ENCODE results near the gene ARHGAP22.

Gene ARHGAP22

DNA sequence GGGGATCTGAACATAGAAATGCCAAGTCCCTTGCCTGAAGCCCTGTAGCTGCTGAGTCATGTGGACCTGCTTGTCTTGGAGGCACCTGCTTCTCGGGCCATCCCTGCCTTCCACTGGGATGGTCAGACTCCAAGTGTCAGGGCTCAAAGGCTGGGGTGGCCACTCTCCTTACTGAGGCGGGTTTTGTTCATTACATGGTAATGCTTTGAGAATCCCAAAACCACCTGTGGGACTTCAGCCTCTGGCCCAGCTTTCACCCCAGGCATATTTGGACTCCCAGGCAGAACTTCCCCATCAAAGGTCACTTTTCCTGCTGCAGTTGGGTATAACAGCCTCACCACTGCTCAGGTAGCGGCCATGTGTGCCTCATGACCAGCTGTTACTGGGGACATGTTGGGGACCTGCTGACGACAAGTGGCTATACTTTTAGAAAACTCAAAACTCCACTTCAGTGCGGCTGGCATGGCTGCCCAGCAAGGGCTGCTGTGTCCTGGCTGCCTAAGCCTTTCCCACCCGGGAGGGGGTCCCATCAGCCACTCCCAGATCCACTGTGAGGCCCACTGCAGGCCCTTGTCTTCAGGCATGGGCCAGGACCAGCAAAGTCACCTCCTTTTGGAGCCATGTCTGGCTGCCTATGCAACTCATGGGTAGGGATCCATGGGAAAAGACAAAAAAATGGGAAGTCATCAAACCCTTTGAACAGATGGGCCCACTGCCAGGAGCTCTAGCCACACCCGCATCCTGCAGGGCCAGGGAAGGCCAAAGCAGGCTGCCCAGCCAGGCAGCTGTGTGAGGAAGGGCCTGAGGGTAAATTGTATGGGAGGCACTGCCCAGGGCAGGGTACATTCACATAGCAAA is 96.7 kb downstream of the ARHGAP22 start:
- Mint-ChIP-seq H3K4me3 (no peak overlapping the region), H3K4me1 (ENCODE audit: low read depth) (no peaks in the 10 kb centered on the region), H3K27me3 (ENCODE audit: low read depth) (no peaks in the 10 kb centered on the region), H3K36me3 (ENCODE audit: low read depth) (no peaks in the 10 kb centered on the region), H3K27ac (no peak overlapping the region), H3K9me3 (no peaks in the 10 kb centered on the region)

DNA sequence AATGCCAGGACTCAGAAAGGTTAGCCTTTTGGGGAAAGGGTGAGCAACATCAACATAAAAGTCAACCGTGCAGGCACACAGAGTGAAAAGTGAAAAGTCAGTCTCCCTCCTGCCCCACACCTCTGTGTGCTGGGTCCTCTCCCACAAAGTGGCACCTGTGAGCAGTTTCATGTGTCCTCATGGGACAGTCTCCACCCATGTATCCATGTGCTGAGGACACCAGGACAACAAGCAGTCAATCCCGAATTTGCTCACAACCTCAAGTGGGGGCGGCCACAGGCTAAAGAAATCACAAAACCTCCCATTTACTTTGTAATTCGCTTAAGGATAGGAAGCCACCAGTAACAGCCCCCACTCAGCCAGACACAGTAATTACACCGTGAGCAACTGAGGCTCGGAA is 97.4 kb downstream of the ARHGAP22 start:
- H3K9me3 Mint-ChIP-seq, result no peaks in the 10 kb centered on the region
- H3K27ac Mint-ChIP-seq, result no peak overlapping the region
- H3K36me3 Mint-ChIP-seq (ENCODE audit: low read depth), result no peaks in the 10 kb centered on the region
- H3K27me3 Mint-ChIP-seq (ENCODE audit: low read depth), result no peaks in the 10 kb centered on the region
- H3K4me1 Mint-ChIP-seq (ENCODE audit: low read depth), result no peaks in the 10 kb centered on the region
- no peak overlapping the region for H3K4me3 Mint-ChIP-seq

DNA sequence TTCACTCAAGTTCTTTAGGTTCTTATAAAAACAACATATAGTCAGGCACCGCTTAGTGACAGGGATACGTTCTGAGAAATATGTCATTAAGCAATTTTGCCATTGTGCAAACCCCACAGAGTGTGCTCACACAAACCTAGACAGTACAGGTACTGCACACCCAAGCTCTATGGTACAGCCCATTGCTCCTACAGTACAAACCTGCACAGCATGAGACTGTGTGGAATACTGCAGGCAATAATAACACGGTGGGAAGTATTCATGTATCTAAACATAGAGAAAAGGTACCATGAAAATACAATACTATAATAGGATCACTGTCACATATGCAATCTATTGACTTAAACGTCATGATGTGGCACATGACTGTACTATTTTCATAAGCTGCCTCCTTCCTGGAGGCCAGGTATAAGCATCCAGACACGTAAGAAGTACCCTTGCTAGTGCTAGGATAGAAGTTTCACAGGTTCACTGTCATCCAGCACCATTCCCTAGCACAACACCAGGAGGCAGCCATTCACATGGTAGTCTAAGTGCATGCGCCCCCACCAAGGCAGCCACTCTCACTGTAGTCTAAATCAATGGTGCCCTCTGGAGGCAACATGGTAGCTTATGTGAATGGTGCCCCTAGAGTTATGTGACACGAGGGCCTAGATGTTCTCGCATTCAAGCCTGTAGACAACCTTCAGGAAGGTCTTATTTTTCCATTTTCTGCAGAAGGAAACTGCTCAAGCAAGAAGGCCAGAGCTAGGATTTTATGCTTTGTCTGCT is 98.5 kb downstream of the ARHGAP22 start:
- Mint-ChIP-seq H3K27ac (no peak overlapping the region), H3K9me3 (no peaks in the 10 kb centered on the region), H3K27me3 (ENCODE audit: low read depth) (no peaks in the 10 kb centered on the region), H3K36me3 (ENCODE audit: low read depth) (no peaks in the 10 kb centered on the region), H3K4me3 (no peak overlapping the region), H3K4me1 (ENCODE audit: low read depth) (no peaks in the 10 kb centered on the region)

DNA sequence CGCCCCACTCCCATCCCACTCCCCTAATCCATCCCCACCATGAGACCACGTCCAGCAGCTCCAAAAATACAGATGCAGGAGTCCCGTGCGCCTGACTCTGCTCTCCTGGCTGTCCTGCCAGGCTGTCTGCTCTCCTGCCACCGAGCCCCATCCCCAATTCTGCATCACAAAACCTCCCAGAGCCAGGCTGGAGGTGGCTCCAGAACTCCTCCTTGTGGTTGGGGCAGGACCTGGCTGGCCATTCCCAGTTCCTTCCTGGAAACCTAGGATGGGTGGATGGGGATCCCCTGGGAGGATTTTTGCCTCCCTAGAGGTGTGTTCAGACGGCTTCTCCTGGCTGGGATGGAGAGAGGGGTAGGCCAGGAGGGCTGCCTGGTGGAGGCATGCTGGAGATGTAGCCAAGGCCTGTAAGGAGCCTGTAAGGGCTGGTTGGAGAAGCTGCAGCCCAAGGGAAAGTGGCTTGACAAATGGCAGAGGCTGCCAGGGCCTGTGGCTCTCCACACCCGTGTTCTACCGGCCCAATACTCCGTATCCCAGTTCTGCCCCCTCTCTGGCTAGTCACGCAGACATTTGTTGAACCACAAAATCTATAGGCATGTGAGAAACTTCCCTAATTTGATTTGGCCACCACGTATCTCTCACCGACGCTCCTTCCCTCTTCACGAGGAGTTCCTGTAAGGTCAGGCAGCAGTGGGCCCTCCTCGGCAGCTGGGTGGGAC is 99.3 kb downstream of the ARHGAP22 start:
- Mint-ChIP-seq H3K4me3 (no peak overlapping the region), H3K27me3 (ENCODE audit: low read depth) (no peaks in the 10 kb centered on the region), H3K4me1 (ENCODE audit: low read depth) (no peaks in the 10 kb centered on the region), H3K9me3 (no peaks in the 10 kb centered on the region), H3K36me3 (ENCODE audit: low read depth) (no peaks in the 10 kb centered on the region), H3K27ac (no peak overlapping the region)

DNA sequence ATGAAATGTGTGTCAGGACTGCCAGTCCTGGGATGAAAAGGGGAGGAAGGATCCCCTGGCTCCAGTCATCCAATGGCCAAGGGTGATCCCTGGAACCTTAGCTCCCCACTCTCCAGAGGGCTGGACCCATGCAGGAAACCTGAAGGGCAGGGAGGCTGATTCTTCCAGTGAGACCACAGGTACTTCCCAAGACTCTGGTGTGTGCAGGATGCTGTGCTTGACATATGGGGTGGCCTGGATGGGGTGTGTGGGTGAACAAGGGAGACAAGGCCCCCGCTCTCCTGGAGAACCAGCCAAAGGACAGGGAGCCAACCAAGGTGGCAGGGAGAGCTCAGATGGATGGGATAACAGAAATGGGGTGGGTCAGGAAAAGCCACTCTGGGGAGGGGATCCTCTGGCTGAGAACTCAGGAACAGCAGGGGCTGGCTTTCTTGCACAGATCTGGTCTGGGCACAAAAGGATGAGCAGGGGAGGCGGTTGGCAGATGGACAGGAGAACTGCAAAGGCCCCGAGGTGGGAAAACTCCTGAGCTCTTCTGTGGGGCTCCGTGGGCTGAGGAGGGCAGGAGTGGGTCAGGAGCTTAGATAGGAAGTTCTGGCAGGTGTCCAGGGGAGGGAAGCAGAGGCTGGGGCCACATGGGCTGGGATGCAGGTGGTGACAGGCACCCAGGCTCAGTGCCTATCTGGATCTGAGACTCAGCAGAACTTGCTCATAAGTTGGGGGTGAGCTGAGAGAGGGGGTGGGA is 100.6 kb downstream of the ARHGAP22 start:
- Mint-ChIP-seq H3K4me1 (ENCODE audit: low read depth) (no peaks in the 10 kb centered on the region), H3K9me3 (no peaks in the 10 kb centered on the region), H3K4me3 (no peak overlapping the region), H3K36me3 (ENCODE audit: low read depth) (no peaks in the 10 kb centered on the region), H3K27me3 (ENCODE audit: low read depth) (no peaks in the 10 kb centered on the region), H3K27ac (no peak overlapping the region)

DNA sequence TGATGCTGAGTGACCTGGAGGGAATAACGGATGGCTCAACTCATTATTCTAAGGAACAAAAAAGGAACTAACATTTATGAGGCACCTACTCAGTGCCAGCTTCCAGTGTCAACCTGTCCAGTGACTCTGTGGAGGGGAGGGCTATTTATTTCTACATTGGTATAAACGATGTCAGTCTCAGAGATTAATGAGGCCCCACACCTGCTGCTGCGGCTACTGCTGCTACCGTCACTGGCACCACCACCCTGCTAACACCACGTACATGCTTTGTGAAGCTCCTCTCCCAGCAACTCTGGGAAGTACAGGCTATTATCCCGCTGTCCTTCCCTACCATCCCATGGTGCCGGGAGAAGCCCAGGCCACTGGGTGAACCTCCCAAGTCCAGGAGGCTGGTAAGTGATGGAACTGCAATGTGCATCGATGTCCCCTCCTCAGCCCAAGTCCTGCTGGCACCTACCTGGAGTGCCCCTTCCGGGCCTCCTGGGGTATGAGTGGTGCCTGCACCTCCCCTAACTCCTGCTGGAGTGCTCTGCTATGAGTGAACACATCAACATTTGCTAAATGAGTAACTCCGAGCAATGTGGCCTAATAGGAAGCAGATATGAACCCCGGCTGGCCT is 101.5 kb downstream of the ARHGAP22 start:
- Mint-ChIP-seq H3K36me3 (ENCODE audit: low read depth) (no peaks in the 10 kb centered on the region), H3K4me1 (ENCODE audit: low read depth) (no peaks in the 10 kb centered on the region), H3K9me3 (no peaks in the 10 kb centered on the region), H3K4me3 (no peak overlapping the region), H3K27ac (no peak overlapping the region), H3K27me3 (ENCODE audit: low read depth) (no peaks in the 10 kb centered on the region)

DNA sequence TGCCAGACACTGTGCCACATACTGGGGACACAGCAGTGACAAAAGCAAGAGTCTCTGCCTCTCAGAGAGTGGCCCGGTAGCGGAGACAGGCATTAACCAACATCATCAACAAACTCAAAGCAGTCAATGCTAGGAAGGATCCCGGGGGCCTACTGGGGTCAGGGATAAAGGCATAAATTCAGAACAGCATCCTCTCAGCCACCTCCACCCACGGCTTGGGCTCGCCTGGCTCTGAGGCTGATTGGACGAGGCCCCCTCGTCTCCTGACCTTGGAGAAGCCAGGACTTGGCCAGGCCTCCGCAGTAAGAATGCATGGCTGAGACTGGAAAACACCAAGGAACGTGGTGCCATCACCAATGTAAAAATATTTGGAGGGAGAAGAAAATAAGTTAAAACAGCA is 102.1 kb downstream of the ARHGAP22 start:
- Mint-ChIP-seq H3K27me3 (ENCODE audit: low read depth) (no peaks in the 10 kb centered on the region), H3K4me1 (ENCODE audit: low read depth) (no peaks in the 10 kb centered on the region)

DNA sequence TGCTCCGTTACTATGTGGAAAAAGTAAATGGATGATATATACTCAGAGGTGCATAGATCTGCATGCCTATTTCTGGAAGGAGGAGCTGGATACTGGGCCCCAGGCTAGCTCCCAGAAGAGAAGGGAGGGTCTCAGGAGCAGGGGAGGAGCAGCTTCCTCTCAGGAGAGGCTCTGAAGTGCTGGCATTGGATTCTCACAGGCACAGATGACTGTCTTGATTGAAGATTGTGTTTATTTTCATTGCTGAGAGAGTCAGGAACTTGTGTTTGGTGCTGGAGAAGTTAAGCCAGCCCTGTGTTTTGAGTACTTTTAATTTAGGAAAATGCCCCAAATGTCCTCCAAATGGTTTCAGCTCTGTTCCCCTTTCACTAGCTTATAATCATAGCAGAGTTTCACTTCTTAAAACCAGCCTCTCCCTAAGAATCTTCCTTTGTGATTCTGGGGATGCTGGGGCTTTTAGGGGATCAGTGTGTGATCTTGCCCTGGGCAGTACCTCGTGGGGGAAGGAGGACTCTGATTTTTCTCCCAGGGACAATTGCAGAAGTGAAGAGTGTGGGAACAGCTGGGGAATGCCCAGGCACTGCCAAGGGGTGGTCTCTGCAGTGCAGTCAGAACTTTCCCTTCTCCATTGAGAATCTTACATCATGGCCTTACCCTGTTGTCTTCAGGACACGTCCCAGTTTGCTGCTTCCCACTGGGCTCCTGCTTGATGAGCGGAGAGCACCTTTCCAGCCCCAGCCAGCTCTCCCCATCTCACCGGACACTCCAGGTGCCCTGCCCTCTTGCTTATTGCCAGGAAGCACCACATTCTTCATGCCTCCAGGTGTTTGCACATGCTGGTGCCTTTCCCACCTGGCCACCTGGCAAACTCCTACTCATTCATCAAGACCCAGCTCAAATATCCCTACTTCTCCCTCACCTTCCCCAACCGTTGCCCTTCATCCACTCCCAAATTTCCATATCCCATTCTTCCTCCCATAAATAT is 102.8 kb downstream of the ARHGAP22 start:
- Mint-ChIP-seq H3K27me3 (ENCODE audit: low read depth) (no peaks in the 10 kb centered on the region), H3K4me3 (no peak overlapping the region), H3K4me1 (ENCODE audit: low read depth) (no peaks in the 10 kb centered on the region), H3K27ac (no peak overlapping the region), H3K9me3 (no peaks in the 10 kb centered on the region), H3K36me3 (ENCODE audit: low read depth) (no peaks in the 10 kb centered on the region)

More for the DNA sequence above, 102.1 kb downstream of the ARHGAP22 start:
- Mint-ChIP-seq H3K9me3 (no peaks in the 10 kb centered on the region), H3K36me3 (ENCODE audit: low read depth) (no peaks in the 10 kb centered on the region), H3K27ac (no peak overlapping the region), H3K4me3 (no peak overlapping the region)

DNA sequence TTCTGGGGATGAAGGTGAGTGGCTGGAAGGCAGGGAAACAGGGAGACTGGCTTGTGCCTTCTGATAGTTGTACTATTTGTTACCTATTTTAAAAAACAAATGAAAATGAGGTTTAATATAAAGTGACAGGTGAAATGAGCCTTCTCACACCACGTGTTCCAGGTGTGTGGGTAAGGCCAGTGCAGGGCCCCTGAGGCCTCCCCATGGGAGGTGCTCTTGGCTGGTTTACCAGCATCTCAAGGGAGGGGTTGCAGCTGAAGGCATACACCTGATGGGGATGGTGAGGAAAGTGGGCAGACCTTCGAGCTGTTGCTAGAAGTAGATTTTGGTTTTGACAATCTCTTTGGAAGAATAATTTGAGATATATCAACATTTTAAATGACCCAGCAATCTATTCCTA is 103.6 kb downstream of the ARHGAP22 start:
- H3K9me3 Mint-ChIP-seq, result no peaks in the 10 kb centered on the region

DNA sequence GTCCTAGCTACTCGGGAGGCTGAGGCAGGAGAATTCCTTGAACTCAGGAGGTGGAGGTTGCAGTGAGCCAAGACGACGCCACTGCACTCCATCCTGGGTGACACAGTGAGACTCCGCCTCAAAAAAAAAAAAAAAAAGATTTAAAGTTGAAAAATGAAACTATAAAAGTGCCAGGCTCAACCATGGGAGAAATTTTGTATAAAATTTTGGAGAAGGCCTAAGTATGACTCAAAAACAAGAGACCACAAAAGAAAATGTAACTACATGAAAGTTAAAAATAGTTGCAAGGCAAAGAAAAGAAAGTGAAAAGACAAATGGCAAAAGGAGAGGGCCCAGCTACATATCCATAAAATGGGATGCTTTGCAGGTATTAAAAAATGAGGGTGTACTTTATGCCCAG is 104.1 kb downstream of the ARHGAP22 start:
- Mint-ChIP-seq H3K4me3 (no peak overlapping the region), H3K27me3 (ENCODE audit: low read depth) (no peaks in the 10 kb centered on the region), H3K36me3 (ENCODE audit: low read depth) (no peaks in the 10 kb centered on the region), H3K4me1 (ENCODE audit: low read depth) (no peaks in the 10 kb centered on the region), H3K9me3 (no peaks in the 10 kb centered on the region), H3K27ac (no peak overlapping the region)

More for the DNA sequence above, 103.6 kb downstream of the ARHGAP22 start:
- Mint-ChIP-seq H3K4me1 (ENCODE audit: low read depth) (no peaks in the 10 kb centered on the region), H3K27me3 (ENCODE audit: low read depth) (no peaks in the 10 kb centered on the region), H3K36me3 (ENCODE audit: low read depth) (no peaks in the 10 kb centered on the region), H3K27ac (no peak overlapping the region), H3K4me3 (no peak overlapping the region)

DNA sequence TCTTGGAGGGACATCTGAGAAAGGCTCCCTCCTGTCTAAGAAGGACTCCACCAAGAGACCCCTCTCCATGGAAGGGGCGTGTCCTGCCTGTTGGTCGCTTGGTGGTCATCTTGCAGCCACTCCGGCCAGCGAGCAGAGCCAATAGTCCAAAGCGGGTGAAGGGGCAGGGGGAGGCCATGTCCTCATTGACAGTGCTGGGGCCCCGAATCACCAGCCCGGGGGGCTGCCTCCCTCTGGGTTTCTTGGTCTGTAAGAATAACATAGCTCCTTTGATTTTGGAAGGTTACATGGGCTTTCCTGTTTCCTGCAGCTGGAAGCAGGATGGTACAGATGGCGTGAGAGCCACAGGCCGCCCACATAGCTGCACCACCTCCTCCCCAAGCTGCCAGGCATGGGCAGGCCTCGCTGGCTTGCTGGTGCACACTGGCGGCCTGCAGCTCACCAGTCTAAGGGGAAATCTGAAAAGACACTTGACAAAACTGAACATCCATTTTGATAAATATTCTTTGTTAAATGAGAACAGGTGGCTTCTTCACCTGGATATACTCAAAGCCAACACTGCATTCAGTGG is 105.8 kb downstream of the ARHGAP22 start:
- peaks cover 9% of the 10 kb centered on the region for H3K27me3 Mint-ChIP-seq (ENCODE audit: low read depth)
- H3K27ac Mint-ChIP-seq, result no peak overlapping the region
- H3K9me3 Mint-ChIP-seq, result no peaks in the 10 kb centered on the region
- no peaks in the 10 kb centered on the region for H3K36me3 Mint-ChIP-seq (ENCODE audit: low read depth)
- H3K4me3 Mint-ChIP-seq, result no peak overlapping the region
- peaks cover 10% of the 10 kb centered on the region for H3K4me1 Mint-ChIP-seq (ENCODE audit: low read depth)

DNA sequence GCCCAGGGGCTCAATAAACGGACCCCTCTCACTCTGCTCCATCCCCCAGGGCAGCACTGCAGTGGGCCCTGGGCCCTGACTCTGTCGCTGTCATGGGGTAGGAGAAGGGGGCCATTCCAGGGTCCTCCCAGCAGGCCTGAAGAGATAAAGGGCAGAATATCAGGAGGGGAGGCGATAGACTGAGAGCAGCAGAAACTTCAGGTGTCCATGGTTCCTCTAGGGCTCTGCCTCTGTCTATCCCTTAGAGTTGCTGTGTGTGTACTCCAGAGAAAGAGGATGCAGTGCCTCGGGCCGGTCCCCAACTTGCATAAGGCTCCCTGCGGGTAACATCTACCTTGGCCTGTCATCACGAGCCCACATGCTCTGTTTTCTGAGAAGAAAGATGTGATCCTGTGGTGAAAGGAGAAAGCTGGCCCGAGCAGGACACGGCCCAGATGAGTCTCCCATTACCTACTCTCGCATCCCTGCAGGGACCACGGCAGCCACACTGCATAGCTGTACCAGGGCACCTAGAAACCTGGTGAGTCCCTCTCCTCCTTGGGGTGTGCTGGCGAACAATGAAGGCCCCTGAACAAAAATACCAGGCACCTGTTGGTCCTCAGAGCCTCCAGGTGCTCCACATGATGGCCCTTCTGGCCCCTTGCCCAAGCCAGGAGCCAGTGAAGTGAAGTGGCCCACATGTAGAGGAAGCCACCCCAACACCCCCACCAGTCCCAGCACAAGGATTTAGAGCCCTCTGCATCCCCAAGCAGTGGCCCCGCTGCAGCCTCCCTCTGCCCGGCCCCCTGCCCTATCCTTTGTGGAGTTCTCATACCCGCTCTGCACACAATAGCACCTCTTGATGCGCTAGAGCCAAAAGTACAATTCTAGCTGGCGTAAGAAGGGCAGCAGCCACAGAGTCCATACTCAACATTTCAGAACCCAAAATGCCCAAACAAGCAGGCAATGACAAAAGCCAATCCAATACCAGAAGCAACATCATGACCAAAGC is 106.8 kb downstream of the ARHGAP22 start:
- H3K9me3 Mint-ChIP-seq, result no peaks in the 10 kb centered on the region
- no peak overlapping the region for H3K4me3 Mint-ChIP-seq
- H3K27me3 Mint-ChIP-seq (ENCODE audit: low read depth), result peaks cover 9% of the 10 kb centered on the region

More for the DNA sequence above, 106.8 kb downstream of the ARHGAP22 start:
- H3K36me3 Mint-ChIP-seq (ENCODE audit: low read depth), result no peaks in the 10 kb centered on the region
- H3K27ac Mint-ChIP-seq, result no peak overlapping the region
- peaks cover 10% of the 10 kb centered on the region for H3K4me1 Mint-ChIP-seq (ENCODE audit: low read depth)
